Liver (tissue), 9 donors: Measurements from ENCODE around the gene IFNGR2. TPM values are rescaled to one million over a fixed set of nuclear protein-coding genes. Genes with fewer than 3 reads are reported as not detected.
A peak's percentile ranks its signal among the peaks of the same experiment; 100 is the strongest.

Experiments used
- DNase-seq: peaks from one replicate; pipeline ENCODE4 v3.0.0-alpha.2; 2017; ENCODE audit warnings: low spot score
- H3K27ac ChIP-seq, 2 donors: one replicate each; pipeline ENCODE4 v1.7.0; 2013; ENCODE audit warnings: inconsistent platforms in 2 of 2, low read length in 2 of 2, control low read depth in 1 of 2, low read depth in 1 of 2, mild to moderate bottlenecking in 1 of 2
- H3K27me3 ChIP-seq, 4 donors: one replicate each; pipeline versions ENCODE4 v1.6.1 to v1.7.0; 2013; ENCODE audit warnings: low read length in 3 of 4, inconsistent platforms in 1 of 4, mild to moderate bottlenecking in 1 of 4, moderate library complexity in 1 of 4; ENCODE audit not compliant: control insufficient read depth in 4 of 4, insufficient read depth in 4 of 4
- H3K36me3 ChIP-seq, 4 donors: one replicate each; pipeline versions ENCODE4 v1.6.1 to v1.7.0; 2013; ENCODE audit warnings: low read length in 3 of 4, mild to moderate bottlenecking in 3 of 4, low read depth in 1 of 4, moderate library complexity in 1 of 4; ENCODE audit not compliant: control insufficient read depth in 4 of 4, insufficient read depth in 3 of 4
- H3K4me1 ChIP-seq, 4 donors: one replicate each; pipeline versions ENCODE4 v1.6.1 to v1.7.0; 2013; ENCODE audit warnings: low read length in 3 of 4, mild to moderate bottlenecking in 3 of 4, moderate library complexity in 1 of 4; ENCODE audit not compliant: control insufficient read depth in 4 of 4, insufficient read depth in 4 of 4
- H3K4me3 ChIP-seq, 3 donors: one replicate each; pipeline versions ENCODE4 v1.6.1 to v1.7.0; 2013; ENCODE audit warnings: low read length in 3 of 3, control low read depth in 1 of 3, low read depth in 1 of 3, mild to moderate bottlenecking in 1 of 3
- H3K9ac ChIP-seq, 2 donors: one replicate each; pipeline ENCODE4 v1.7.0; 2013; ENCODE audit warnings: low read length in 2 of 2, mild to moderate bottlenecking in 2 of 2, moderate library complexity in 2 of 2, control low read depth in 1 of 2, low read depth in 1 of 2
- H3K9me3 ChIP-seq, 4 donors: one replicate each; pipeline versions ENCODE4 v1.6.1 to v1.7.0; 2013; ENCODE audit warnings: low read length in 3 of 4; ENCODE audit not compliant: control insufficient read depth in 4 of 4
- FOXA1 ChIP-seq: IDR thresholded peaks from 2 replicates; pipeline ENCODE4 v1.6.1; 2016; ENCODE audit warnings: antibody characterized with exemption
- HNF4A ChIP-seq, 2 donors: conservative IDR thresholded peaks; 2 replicates each; pipeline ENCODE4 v1.6.1; 2016; ENCODE audit warnings: antibody characterized with exemption in 2 of 2, mild to moderate bottlenecking in 2 of 2
- HNF4G ChIP-seq: IDR thresholded peaks from 2 replicates; pipeline ENCODE4 v1.6.1; 2016; ENCODE audit warnings: antibody characterized with exemption
- JUND ChIP-seq, 2 donors: IDR thresholded peaks; 2 replicates each; pipeline ENCODE4 v1.6.1; 2016; ENCODE audit warnings: antibody characterized with exemption in 2 of 2
- RAD21 ChIP-seq, 2 donors: IDR thresholded peaks; 2 replicates each; pipeline ENCODE4 v1.6.1; 2016; ENCODE audit warnings: antibody characterized with exemption in 2 of 2, mild to moderate bottlenecking in 2 of 2
- RXRA ChIP-seq, 2 donors: IDR thresholded peaks; 2 replicates each; pipeline ENCODE4 v1.6.1; 2017 to 2018; ENCODE audit warnings: antibody characterized with exemption in 2 of 2, mild to moderate bottlenecking in 1 of 2
- SP1 ChIP-seq: IDR thresholded peaks from 2 replicates; pipeline ENCODE4 v1.6.1; 2018; ENCODE audit warnings: antibody characterized with exemption, mild to moderate bottlenecking
- TAF1 ChIP-seq: conservative IDR thresholded peaks from 2 replicates; pipeline ENCODE4 v1.6.1; 2016; ENCODE audit warnings: antibody characterized with exemption, mild to moderate bottlenecking
- YY1 ChIP-seq: IDR thresholded peaks from 2 replicates; pipeline ENCODE4 v1.6.1; 2016; ENCODE audit warnings: antibody characterized with exemption, mild to moderate bottlenecking
- WGBS: extraction: QIAGEN DNeasy Blood & Tissue Kit; methylation state at CpG from one replicate; pipeline ENCODE4 v1.1.7; 2013; 5-methylcytosine and 5-hydroxymethylcytosine counted together
- polyA plus RNA-seq, 2 donors: library from polyadenylated mRNA; stranded (reverse) in 1 of 2; unstranded in 1 of 2; fragments of 200-250 nt in 1 of 2; fragments of >200 nt in 1 of 2; fragmentation: Nextera tagmentation in 1 of 2; extraction: Ambion mirVana in 1 of 2; gene quantifications; one replicate each; pipeline versions ENCODE4 v1.2.1 to v1.2.3, GENCODE V29; 2013 to 2015
- total RNA-seq, 2 donors: library from RNA; depleted of rRNA; stranded (reverse); fragments of >200 nt; gene quantifications; one replicate each; pipeline ENCODE4 v1.2.3, GENCODE V29; 2014
- TF ChIP-seq, protein P1 (sequence below): IDR thresholded peaks from 2 replicates; pipeline ENCODE4 v1.6.1; 2016; ENCODE audit warnings: antibody characterized with exemption, mild to moderate bottlenecking
- TF ChIP-seq, protein P2 (sequence below): IDR thresholded peaks from 2 replicates; pipeline ENCODE4 v1.6.1; 2016; ENCODE audit warnings: antibody characterized with exemption
- donor health status: healthy.
- donor health status: healthy.
- donor health status: healthy.
- donor health status: healthy.
- donor health status: healthy.

Gene IFNGR2
- total and polyA plus RNA-seq, 4 donors, result 23.0 to 24.3 (median 23.4) TPM

DNA sequence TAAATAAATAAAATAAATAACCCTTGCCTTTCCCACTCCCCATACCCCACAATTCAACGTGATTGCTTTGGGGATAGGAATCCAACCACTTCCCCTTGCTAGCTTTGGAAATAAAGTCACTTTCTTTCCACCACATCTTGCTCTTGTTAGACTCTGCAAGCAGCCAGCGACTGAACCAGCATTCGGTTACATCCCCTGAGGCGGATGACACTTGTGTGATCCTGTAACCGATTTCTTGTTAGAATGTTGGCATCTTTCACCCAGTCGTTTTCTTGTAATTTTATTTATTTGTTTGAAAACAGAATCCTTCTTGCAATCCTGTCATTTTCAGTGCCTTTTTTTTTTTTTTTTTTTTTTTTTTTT lies 1.6 kb upstream of the IFNGR2 start (continued):
- TF ChIP-seq, protein P1, sequence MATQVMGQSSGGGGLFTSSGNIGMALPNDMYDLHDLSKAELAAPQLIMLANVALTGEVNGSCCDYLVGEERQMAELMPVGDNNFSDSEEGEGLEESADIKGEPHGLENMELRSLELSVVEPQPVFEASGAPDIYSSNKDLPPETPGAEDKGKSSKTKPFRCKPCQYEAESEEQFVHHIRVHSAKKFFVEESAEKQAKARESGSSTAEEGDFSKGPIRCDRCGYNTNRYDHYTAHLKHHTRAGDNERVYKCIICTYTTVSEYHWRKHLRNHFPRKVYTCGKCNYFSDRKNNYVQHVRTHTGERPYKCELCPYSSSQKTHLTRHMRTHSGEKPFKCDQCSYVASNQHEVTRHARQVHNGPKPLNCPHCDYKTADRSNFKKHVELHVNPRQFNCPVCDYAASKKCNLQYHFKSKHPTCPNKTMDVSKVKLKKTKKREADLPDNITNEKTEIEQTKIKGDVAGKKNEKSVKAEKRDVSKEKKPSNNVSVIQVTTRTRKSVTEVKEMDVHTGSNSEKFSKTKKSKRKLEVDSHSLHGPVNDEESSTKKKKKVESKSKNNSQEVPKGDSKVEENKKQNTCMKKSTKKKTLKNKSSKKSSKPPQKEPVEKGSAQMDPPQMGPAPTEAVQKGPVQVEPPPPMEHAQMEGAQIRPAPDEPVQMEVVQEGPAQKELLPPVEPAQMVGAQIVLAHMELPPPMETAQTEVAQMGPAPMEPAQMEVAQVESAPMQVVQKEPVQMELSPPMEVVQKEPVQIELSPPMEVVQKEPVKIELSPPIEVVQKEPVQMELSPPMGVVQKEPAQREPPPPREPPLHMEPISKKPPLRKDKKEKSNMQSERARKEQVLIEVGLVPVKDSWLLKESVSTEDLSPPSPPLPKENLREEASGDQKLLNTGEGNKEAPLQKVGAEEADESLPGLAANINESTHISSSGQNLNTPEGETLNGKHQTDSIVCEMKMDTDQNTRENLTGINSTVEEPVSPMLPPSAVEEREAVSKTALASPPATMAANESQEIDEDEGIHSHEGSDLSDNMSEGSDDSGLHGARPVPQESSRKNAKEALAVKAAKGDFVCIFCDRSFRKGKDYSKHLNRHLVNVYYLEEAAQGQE, result no peak
- TF ChIP-seq YY1 (no peak), TAF1 (no peak), JUND (IDR thresholded peaks at IDR 0.05) (no peak), HNF4G (no peak), SP1 (no peak)

DNA sequence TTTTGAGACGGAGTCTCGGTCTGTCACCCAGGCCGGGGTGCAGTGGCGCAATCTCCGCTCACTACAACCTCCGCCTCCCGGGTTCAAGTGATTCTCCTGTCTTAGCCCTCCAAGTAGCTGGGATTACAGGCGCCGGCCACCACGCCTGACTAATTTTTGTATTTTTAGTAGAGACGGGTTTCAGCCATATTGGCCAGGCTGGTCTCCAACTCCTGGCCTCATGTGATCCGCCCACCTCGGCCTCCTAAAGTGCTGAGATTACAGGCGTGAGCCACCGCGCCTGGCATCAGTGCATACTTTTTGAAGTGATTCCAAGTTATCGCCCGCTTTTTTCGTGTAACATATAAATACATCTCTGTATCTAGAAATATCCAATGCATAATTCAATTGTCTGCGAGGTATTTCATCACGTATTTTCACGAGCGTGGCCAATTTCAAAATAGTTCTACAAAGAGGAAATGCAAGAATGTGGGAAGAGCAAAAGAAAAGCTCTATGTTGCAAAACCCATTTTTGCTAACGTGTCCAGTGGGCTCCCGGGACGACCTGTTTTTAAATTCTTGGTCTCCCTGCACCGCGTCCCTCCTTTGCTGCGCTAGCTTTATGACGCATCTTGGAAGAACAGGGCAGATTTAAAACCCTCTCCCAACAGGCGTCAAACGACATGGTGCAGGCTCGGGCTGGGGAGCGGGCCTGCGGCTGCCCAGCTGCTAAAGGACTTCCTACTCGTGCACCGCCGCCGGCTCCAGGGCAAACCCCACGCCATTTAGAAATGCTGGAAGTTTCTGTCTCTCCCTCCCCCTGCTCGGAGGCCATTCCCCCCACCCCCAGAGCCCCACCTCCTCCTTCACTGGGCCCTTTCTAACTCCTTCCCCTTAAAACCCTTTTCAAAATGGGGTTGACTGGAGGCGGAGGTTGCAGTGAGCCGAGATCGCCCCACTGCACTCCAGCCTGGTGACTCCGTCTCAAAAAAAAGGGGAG lies 923 bp upstream of the IFNGR2 start:
- Histone ChIP-seq H3K4me3 (peak overlapping the region in 1 of 3 donors; percentile 90), H3K36me3 (no peaks in the 10 kb centered on the region), H3K9ac (no peak overlapping the region), H3K27me3 (no peaks in the 10 kb centered on the region), H3K4me1 (peaks cover 3 to 16% (median 13%) of the 10 kb centered on the region in 4 donors), H3K27ac (peak overlapping the region; percentile 76 to 95), H3K9me3 (no peaks in the 10 kb centered on the region)
- 69% methylated on average over 45 of the region's 45 CpGs for WGBS
- TF ChIP-seq YY1, result peak; percentile 25
- no peak for TF ChIP-seq FOXA1
- no peak for DNase-seq

DNA sequence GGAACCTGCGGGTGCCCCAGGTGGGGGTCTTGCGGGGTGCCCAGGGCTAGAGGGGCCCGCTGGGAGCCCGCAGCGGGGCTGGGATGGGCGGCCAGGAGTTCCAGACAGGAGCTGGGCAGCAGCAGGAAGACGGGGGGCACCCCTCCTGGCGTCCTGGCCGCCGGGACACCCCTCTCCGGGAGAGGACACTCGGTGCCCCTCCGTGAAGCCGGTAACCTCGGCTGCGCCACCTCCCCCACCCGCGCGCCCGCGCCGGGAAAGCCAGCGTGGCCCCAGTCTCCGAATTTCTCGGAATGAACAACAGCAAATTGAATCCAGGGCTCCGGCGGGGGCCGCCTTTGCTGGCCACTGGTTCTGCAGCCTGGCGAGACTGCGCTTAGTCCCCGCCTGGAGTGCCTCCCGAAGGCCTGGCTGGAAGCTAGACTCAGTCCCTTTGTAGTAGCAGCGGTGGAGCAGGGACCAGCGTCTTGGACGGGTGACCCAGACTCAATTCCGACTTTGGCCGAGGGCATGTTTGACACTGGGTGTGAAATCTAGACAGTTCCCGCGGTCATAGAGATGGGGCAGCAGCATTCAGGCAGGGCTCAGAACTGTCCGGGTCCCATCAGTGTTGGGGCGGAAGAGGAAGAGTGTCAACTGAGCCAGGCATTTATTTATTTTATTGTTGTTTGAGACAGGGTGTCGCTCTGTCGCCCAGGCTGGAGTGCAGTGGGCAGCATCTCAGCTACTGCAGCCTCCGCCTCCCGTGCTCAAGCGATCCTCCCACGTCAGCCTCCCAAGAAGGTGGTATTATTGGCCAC lies 773 bp downstream of the IFNGR2 start:
- peak overlapping the region; percentile 64 to 90 (median 71) for H3K4me3 ChIP-seq
- peak overlapping the region; percentile 89 to 95 for H3K27ac ChIP-seq
- H3K36me3 ChIP-seq, result no peaks in the 10 kb centered on the region
- H3K9me3 ChIP-seq, result no peaks in the 10 kb centered on the region
- peak; percentile 59 for DNase-seq
- H3K4me1 ChIP-seq, result peaks cover 3 to 16% (median 13%) of the 10 kb centered on the region in 4 donors
- peak overlapping the region; percentile 61 to 80 for H3K9ac ChIP-seq
- WGBS, result 3% methylated on average over 47 of the region's 47 CpGs
- TF ChIP-seq RXRA (IDR thresholded peaks at IDR 0.05), result peak in 1 of 2 donors; percentile 9
- TF ChIP-seq JUND (IDR thresholded peaks at IDR 0.05), result no peak
- peak; percentile 9 for TF ChIP-seq SP1
- peak; percentile 72 for TF ChIP-seq YY1
- peak; percentile 41 to 59 for TF ChIP-seq HNF4A (conservative IDR thresholded peaks at IDR 0.05)
- TF ChIP-seq HNF4G, result peak; percentile 11
- TF ChIP-seq TAF1, result peak; percentile 78
- TF ChIP-seq, protein P2, sequence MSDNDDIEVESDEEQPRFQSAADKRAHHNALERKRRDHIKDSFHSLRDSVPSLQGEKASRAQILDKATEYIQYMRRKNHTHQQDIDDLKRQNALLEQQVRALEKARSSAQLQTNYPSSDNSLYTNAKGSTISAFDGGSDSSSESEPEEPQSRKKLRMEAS, result no peak
- TF ChIP-seq, protein P1, result peak; percentile 29
- no peak for TF ChIP-seq RAD21 (IDR thresholded peaks at IDR 0.05)
- no peaks in the 10 kb centered on the region for H3K27me3 ChIP-seq
